Cardiac muscle cell (in vitro differentiated cells and primary cell): ENCODE measurements around the gene SHTN1. TPM values are rescaled to one million over a fixed set of nuclear protein-coding genes. Genes with fewer than 3 reads are reported as not detected.

Experiments
- DNase-seq, 2 donors: peaks; one replicate each; pipeline versions ENCODE4 v3.0.0 to v3.0.0-alpha.2; 2010 to 2017; ENCODE audit warnings: low read depth in 1 of 2, low spot score in 1 of 2
- H3K27ac ChIP-seq: fragments of 200-600 bp; sonication (generic); 2 replicates; pipeline ENCODE4 v1.5.1; 2016
- H3K27me3 ChIP-seq: fragments of 200-600 bp; sonication (generic); 2 replicates; pipeline ENCODE4 v1.6.0; 2016; ENCODE audit warnings: control low read depth
- H3K36me3 ChIP-seq: fragments of 200-600 bp; sonication (generic); 2 replicates; pipeline ENCODE4 v1.5.1; 2016; ENCODE audit warnings: control low read depth
- H3K4me1 ChIP-seq: fragments of 200-600 bp; sonication (generic); 2 replicates; pipeline ENCODE4 v1.8.1; 2017; ENCODE audit warnings: low read depth, mild to moderate bottlenecking, mixed run types
- H3K4me3 ChIP-seq: fragments of 200-600 bp; sonication (generic); 2 replicates; pipeline ENCODE4 v1.5.1; 2016; ENCODE audit warnings: mild to moderate bottlenecking
- H3K9me3 ChIP-seq: fragments of 200-600 bp; sonication (generic); 2 replicates; pipeline ENCODE4 v1.5.1; 2017; ENCODE audit warnings: low read depth, mild to moderate bottlenecking, control low read depth
- CTCF ChIP-seq: IDR thresholded peaks from 2 replicates; pipeline ENCODE4 v1.5.1; 2012; ENCODE audit warnings: low read depth, mild to moderate bottlenecking, low read length
- polyA plus RNA-seq: library from polyadenylated mRNA; unstranded; fragments of >200 nt; fragmentation: Nextera tagmentation; extraction: Ambion mirVana; gene quantifications from 2 replicates; pipeline ENCODE4 v1.2.1, GENCODE V29; 2016
- total RNA-seq: library from RNA; depleted of rRNA; stranded (reverse); fragments of >200 nt; gene quantifications from 2 replicates; pipeline ENCODE4 v1.2.3, GENCODE V29; 2016

Gene SHTN1
- total and polyA plus RNA-seq, 2 experiments from 2014 or later = 2.9 to 4.1 TPM

- no peaks in the 10 kb centered on the region for H3K4me1 ChIP-seq
- no peaks in the 10 kb centered on the region for H3K9me3 ChIP-seq
- DNase-seq = peak in 1 of 2 donors; percentile 73
- no peak overlapping the region for H3K4me3 ChIP-seq
- H3K27ac ChIP-seq = no peak overlapping the region
- no peaks in the 10 kb centered on the region for H3K27me3 ChIP-seq
- no peak for TF ChIP-seq CTCF
- H3K36me3 ChIP-seq = no peaks in the 10 kb centered on the region
Observed at GRCh38 chr10:117007080-117007479, 2.1 kb upstream of the SHTN1 start.

- H3K36me3 ChIP-seq = no peaks in the 10 kb centered on the region
- no peak overlapping the region for H3K27ac ChIP-seq
- DNase-seq = peak; percentile 8 to 52
- no peaks in the 10 kb centered on the region for H3K4me1 ChIP-seq
- no peaks in the 10 kb centered on the region for H3K27me3 ChIP-seq
- peak overlapping the region; percentile 74 for H3K4me3 ChIP-seq
- H3K9me3 ChIP-seq = no peaks in the 10 kb centered on the region
- TF ChIP-seq CTCF = no peak
Observed at GRCh38 chr10:117005527-117006055, 604 bp upstream of the SHTN1 start.

GRCh38 chr10:117004227-117005025, 561 bp downstream of the SHTN1 start:
- H3K9me3 ChIP-seq = no peaks in the 10 kb centered on the region
- H3K4me1 ChIP-seq = no peaks in the 10 kb centered on the region
- peak; percentile 25 to 51 for DNase-seq
- H3K36me3 ChIP-seq = no peaks in the 10 kb centered on the region
- H3K27me3 ChIP-seq = no peaks in the 10 kb centered on the region
- no peak for TF ChIP-seq CTCF
- no peak overlapping the region for H3K27ac ChIP-seq
- H3K4me3 ChIP-seq = peak overlapping the region; percentile 74

GRCh38 chr10:117003336-117003735, 1.7 kb downstream of the SHTN1 start:
- Histone ChIP-seq H3K27me3 (no peaks in the 10 kb centered on the region), H3K36me3 (no peaks in the 10 kb centered on the region), H3K27ac (no peak overlapping the region), H3K4me3 (no peak overlapping the region), H3K9me3 (no peaks in the 10 kb centered on the region), H3K4me1 (no peaks in the 10 kb centered on the region)
- no peak for TF ChIP-seq CTCF
- no peak for DNase-seq

GRCh38 chr10:117002206-117002605, 2.8 kb downstream of the SHTN1 start:
- no peak overlapping the region for H3K27ac ChIP-seq
- H3K27me3 ChIP-seq = no peaks in the 10 kb centered on the region
- H3K4me3 ChIP-seq = no peak overlapping the region
- no peak for DNase-seq
- no peak for TF ChIP-seq CTCF
- H3K36me3 ChIP-seq = no peaks in the 10 kb centered on the region
- H3K9me3 ChIP-seq = no peaks in the 10 kb centered on the region
- no peaks in the 10 kb centered on the region for H3K4me1 ChIP-seq
